GM12878 (cell line): ENCODE measurements around the gene PRKAG2.

Experiments used
- CHD2 ChIP-seq: IDR thresholded peaks from 2 replicates; pipeline ENCODE4 v1.6.1; 2011; ENCODE audit warnings: low read depth, low read length, improper control_type of control experiment, borderline replicate concordance
- CTCF ChIP-seq, 3 experiments: IDR thresholded peaks in 2 of 3; conservative IDR thresholded peaks in 1 of 3; 2 replicates each; pipeline ENCODE4 v1.5.1; 2011; ENCODE audit warnings: low read depth in 3 of 3, low read length in 3 of 3, mild to moderate bottlenecking in 3 of 3, control low read depth in 2 of 3, moderate library complexity in 2 of 3, inconsistent platforms in 1 of 3, mixed read lengths in 1 of 3; ENCODE audit not compliant: control insufficient read depth in 2 of 3, insufficient read depth in 1 of 3; ENCODE audit errors: extremely low read depth in 1 of 3
- EP300 ChIP-seq, 2 experiments: fragments of 150-350 bp in 1 of 2; IDR thresholded peaks; 2 replicates each; pipeline ENCODE4 v1.6.1; 2011 to 2012; ENCODE audit warnings: low read depth in 2 of 2, low read length in 2 of 2, borderline replicate concordance in 1 of 2, improper control_type of control experiment in 1 of 2, inconsistent platforms in 1 of 2; ENCODE audit not compliant: control insufficient read depth in 1 of 2
- JUND ChIP-seq: IDR thresholded peaks from 2 replicates; pipeline ENCODE4 v1.6.1; 2012; ENCODE audit warnings: low read depth, mild to moderate bottlenecking, low read length, improper control_type of control experiment, moderate library complexity
- KDM1A ChIP-seq: fragments of 200-600 bp; sonication (generic); IDR thresholded peaks from 2 replicates; pipeline ENCODE4 v1.6.1; 2016; ENCODE audit warnings: borderline replicate concordance
- MLLT1 ChIP-seq: fragments of 450-650 bp; IDR thresholded peaks from 2 replicates; pipeline ENCODE4 v1.6.1; 2016; ENCODE audit warnings: mild to moderate bottlenecking
- POLR2A ChIP-seq: IDR thresholded peaks from 2 replicates; pipeline ENCODE4 v1.6.1; 2011; ENCODE audit warnings: low read depth, mild to moderate bottlenecking, low read length
- SPI1 ChIP-seq: IDR thresholded peaks from 2 replicates; pipeline ENCODE4 v1.6.1; 2011; ENCODE audit warnings: low read depth, mild to moderate bottlenecking, low read length, moderate library complexity, borderline replicate concordance; ENCODE audit not compliant: insufficient read depth

GRCh38 chr7:151867912-151868311, 9.0 kb downstream of the PRKAG2 start:
- no peak for TF ChIP-seq EP300 (IDR thresholded peaks at IDR 0.05; ENCODE audit: borderline replicate concordance in 1 of 2, control insufficient read depth in 1 of 2, low read depth in 2 of 2, low read length in 2 of 2)
- no peak for TF ChIP-seq CTCF (IDR thresholded peaks at IDR 0.05 in 2 of 3, conservative IDR thresholded peaks at IDR 0.05 in 1 of 3; ENCODE audit: control insufficient read depth in 2 of 3, extremely low read depth in 1 of 3, insufficient read depth in 1 of 3, low read depth in 3 of 3, low read length in 3 of 3)
- no peak for TF ChIP-seq CHD2
- TF ChIP-seq POLR2A = no peak
- no peak for TF ChIP-seq KDM1A
- no peak for TF ChIP-seq SPI1
- TF ChIP-seq JUND = no peak
- TF ChIP-seq MLLT1 = no peak
